Measurements from ENCODE around the gene C2CD2L. TPM values are rescaled to one million over a fixed set of nuclear protein-coding genes. Genes with fewer than 3 reads are reported as not detected.
"Not testable (repeated sequence)": the region's sequence is repeated elsewhere in the genome, so short reads cannot be mapped to it uniquely, and the experiment has no call there.

Gene C2CD2L
- total and polyA plus RNA-seq, 3 experiments from 2014 or later, result 9.9 to 26.5 (median 26.3) TPM

DNA sequence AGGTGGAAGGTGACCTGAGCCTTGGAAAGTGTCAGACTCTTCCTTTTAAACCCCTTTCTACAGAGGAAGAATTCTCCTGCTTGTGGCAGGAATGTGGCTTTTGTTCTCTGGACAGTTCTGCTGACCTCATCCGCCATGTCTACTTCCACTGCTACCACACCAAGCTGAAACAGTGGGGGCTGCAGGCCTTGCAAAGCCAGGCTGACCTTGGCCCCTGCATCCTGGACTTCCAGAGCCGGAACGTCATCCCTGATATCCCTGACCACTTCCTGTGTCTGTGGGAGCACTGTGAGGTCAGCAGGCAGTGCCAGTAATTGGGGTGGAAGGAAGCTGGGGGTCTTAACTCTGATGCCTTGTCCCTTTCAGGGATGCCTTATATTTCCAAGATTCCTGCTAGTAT lies 23.5 kb downstream of the C2CD2L start:
- ChIA-PET CTCF (interaction anchor here (1.1 kb wide), 1 partner anchor 13 kb away, joined by 3 read pairs; no protein-coding TSS in a partner anchor), POLR2A (interaction anchor here (0.6 kb wide), 1 partner anchor 70 kb away, joined by 3 read pairs; no protein-coding TSS in a partner anchor)
- peaks cover 39% of the 10 kb centered on the region for H3K36me3 ChIP-seq (ENCODE audit: insufficient read depth, low read length)
- peaks cover 4 to 21% (median 18%) of the 10 kb centered on the region in 3 donors for H3K4me1 Mint-ChIP-seq
- no peak overlapping the region for H3K4me3 Mint-ChIP-seq
- H3K9me3 ChIP-seq (ENCODE audit: low read length), result no peaks in the 10 kb centered on the region
- H3K4me1 ChIP-seq (ENCODE audit: insufficient read depth, low read length), result peaks cover 6% of the 10 kb centered on the region
- H3K27me3 ChIP-seq (ENCODE audit: insufficient read depth, low read length, poor library complexity, severe bottlenecking), result no peaks in the 10 kb centered on the region
- H3K27ac ChIP-seq (ENCODE audit: low read depth, low read length), result no peak overlapping the region
- no peaks in the 10 kb centered on the region for H3K27me3 Mint-ChIP-seq
- H3K36me3 Mint-ChIP-seq, result peaks cover 14 to 75% (median 22%) of the 10 kb centered on the region in 3 donors
- H3K9me3 Mint-ChIP-seq, result no peaks in the 10 kb centered on the region
- no peak overlapping the region for H3K4me3 ChIP-seq (ENCODE audit: low read length)
- DNase-seq, result no peak
- peak overlapping the region in 1 of 8 donors; percentile 32 for H3K27ac Mint-ChIP-seq

DNA sequence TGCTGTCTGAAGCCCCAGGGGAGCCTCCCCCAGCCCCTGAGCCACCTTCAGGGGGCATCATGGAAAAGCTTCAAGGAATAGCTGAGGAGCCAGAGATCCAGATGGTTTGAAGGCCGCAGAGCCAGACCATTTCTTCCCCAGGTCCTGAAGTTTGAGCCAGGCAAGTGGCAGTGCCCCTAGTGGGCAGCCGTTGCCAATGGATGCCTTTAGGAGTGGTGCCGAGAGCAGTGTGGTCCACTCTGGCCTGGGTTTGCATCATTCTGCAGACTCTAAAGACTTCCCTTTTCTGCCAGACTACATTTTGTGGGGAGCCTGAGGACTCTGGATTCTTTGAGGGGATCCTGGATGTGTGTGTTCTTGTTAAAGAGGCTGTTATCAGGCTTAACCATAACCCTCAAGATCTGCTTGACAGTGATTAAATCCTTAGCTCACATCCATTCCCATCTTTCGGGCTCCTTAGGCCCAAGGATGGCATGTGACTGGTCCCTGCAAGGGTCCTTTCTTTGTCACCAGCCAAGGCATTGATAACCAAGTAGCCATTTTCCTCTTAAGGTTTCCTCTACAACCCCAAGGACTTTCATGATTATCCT lies 27.3 kb downstream of the C2CD2L start:
- peaks cover 0 to 8% (median 6%) of the 10 kb centered on the region in 3 donors for H3K4me1 Mint-ChIP-seq
- no peak for DNase-seq
- ChIA-PET POLR2A (no interaction called here), CTCF (no interaction called here)
- peaks cover 3 to 11% of the 10 kb centered on the region in 2 donors for H3K27me3 Mint-ChIP-seq
- no peaks in the 10 kb centered on the region for H3K9me3 Mint-ChIP-seq
- H3K27ac Mint-ChIP-seq, result peak overlapping the region in 1 of 8 donors; percentile 33
- Histone ChIP-seq H3K27ac (ENCODE audit: low read depth, low read length) (no peak overlapping the region), H3K27me3 (ENCODE audit: insufficient read depth, low read length, poor library complexity, severe bottlenecking) (no peaks in the 10 kb centered on the region), H3K36me3 (ENCODE audit: insufficient read depth, low read length) (peaks cover 39% of the 10 kb centered on the region), H3K4me3 (ENCODE audit: low read length) (no peak overlapping the region), H3K9me3 (ENCODE audit: low read length) (no peaks in the 10 kb centered on the region), H3K4me1 (ENCODE audit: insufficient read depth, low read length) (no peaks in the 10 kb centered on the region)
- H3K36me3 Mint-ChIP-seq, result peaks cover 14 to 55% (median 22%) of the 10 kb centered on the region in 3 donors
- no peak overlapping the region for H3K4me3 Mint-ChIP-seq

DNA sequence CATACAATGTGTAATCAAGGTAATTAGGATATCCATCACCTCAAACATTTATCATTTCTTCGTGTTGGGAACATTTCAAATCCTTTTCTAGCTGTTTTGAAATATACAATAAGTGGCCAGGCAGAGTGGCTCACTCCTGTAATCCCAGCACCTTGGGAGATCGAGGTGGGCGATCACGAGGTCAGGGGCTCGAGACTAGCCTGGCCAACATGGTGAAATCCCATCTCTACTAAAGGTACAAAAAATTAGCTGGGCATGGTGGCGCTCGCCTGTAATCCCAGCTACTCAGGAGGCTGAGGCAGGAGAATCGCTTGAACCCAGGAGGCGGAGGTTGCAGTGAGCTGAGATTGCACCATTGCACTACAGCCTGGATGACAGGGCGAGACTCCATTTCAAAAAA lies 32.1 kb downstream of the C2CD2L start:
- H3K4me1 Mint-ChIP-seq; H3K4me3 ChIP-seq (ENCODE audit: low read length); H3K9me3 Mint-ChIP-seq; H3K36me3 ChIP-seq (ENCODE audit: insufficient read depth, low read length); H3K4me1 ChIP-seq (ENCODE audit: insufficient read depth, low read length); H3K4me3 Mint-ChIP-seq; H3K27me3 ChIP-seq (ENCODE audit: insufficient read depth, low read length, poor library complexity, severe bottlenecking); POLR2A ChIA-PET; H3K27ac ChIP-seq (ENCODE audit: low read depth, low read length); H3K36me3 Mint-ChIP-seq; DNase-seq; H3K27ac Mint-ChIP-seq; H3K9me3 ChIP-seq (ENCODE audit: low read length): not testable (repeated sequence)
- CTCF ChIA-PET, result interaction anchor here (1.9 kb wide), 1 partner anchor 184 kb away, joined by 5 read pairs; no protein-coding TSS in a partner anchor
- peaks cover 12 to 29% of the 10 kb centered on the region in 2 donors for H3K27me3 Mint-ChIP-seq

DNA sequence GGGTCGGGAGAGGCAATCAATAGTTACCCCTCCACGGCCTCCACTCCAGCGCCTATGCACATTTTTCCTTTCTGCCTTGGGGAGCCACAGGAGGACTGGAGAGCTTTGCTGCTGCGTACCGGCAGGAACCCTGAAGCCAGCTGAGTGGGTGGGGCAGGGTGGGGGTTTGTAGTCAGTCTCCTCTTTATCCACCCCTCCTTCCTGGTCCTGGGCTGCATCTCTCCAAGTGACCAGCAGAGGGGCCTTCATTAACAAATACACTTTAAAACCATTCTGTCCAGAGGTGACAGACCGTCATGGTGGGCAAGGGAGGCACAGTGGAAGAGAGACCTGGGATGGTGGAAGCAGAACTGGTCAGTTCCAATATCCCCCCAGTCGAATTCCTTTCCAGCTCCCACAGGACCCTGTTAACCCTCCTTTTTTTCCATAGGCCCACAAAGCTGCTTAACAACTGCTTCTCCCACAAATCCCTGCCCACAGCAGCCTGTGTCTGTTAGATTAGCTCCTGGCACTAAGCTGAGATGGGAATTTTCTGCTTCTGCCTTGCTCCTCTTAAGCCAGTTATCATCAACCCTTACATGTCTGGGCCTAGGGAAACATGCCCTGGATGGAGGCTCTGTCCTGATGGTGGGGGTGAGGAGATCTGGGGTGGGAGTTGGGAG lies 37.8 kb downstream of the C2CD2L start:
- H3K4me3 Mint-ChIP-seq, result no peak overlapping the region
- no peaks in the 10 kb centered on the region for H3K9me3 Mint-ChIP-seq
- H3K36me3 ChIP-seq (ENCODE audit: insufficient read depth, low read length), result no peaks in the 10 kb centered on the region
- no peak overlapping the region for H3K27ac Mint-ChIP-seq
- POLR2A ChIA-PET, result no interaction called here
- peaks cover 6% of the 10 kb centered on the region for H3K4me1 ChIP-seq (ENCODE audit: insufficient read depth, low read length)
- no peak overlapping the region for H3K4me3 ChIP-seq (ENCODE audit: low read length)
- peaks cover 26% of the 10 kb centered on the region for H3K27me3 ChIP-seq (ENCODE audit: insufficient read depth, low read length, poor library complexity, severe bottlenecking)
- no peaks in the 10 kb centered on the region for H3K9me3 ChIP-seq (ENCODE audit: low read length)
- peaks cover 26 to 50% of the 10 kb centered on the region in 2 donors for H3K27me3 Mint-ChIP-seq
- DNase-seq, result no peak
- CTCF ChIA-PET, result no interaction called here
- H3K4me1 Mint-ChIP-seq, result peaks cover 9 to 16% (median 13%) of the 10 kb centered on the region in 3 donors
- H3K36me3 Mint-ChIP-seq, result no peaks in the 10 kb centered on the region
- no peak overlapping the region for H3K27ac ChIP-seq (ENCODE audit: low read depth, low read length)

DNA sequence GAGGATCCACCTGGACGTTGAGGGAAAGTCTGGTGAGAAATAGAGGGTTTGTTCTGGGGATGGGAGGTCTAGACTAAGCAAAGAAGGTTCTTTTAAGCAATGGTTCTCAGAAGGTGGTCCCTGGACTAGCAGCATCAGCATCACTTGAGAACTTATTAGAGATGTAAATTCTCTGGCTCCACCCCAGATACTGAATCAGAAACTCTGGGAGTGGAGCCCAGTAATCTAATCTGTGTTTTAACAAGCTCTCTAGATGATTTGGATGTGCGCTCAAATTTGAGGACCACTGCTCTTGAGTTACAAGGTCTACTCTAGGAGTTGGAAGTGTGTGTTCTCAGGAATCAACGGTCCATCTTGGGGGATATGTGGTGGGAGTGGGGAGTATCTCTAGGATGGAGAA lies 38.4 kb downstream of the C2CD2L start:
- peaks cover 9 to 20% (median 13%) of the 10 kb centered on the region in 3 donors for H3K4me1 Mint-ChIP-seq
- H3K4me3 Mint-ChIP-seq, result peak overlapping the region in 1 of 7 donors; percentile 17
- Histone ChIP-seq H3K27ac (ENCODE audit: low read depth, low read length) (no peak overlapping the region), H3K9me3 (ENCODE audit: low read length) (no peaks in the 10 kb centered on the region), H3K4me3 (ENCODE audit: low read length) (no peak overlapping the region), H3K4me1 (ENCODE audit: insufficient read depth, low read length) (peaks cover 6% of the 10 kb centered on the region), H3K27me3 (ENCODE audit: insufficient read depth, low read length, poor library complexity, severe bottlenecking) (peaks cover 32% of the 10 kb centered on the region), H3K36me3 (ENCODE audit: insufficient read depth, low read length) (no peaks in the 10 kb centered on the region)
- no peak overlapping the region for H3K27ac Mint-ChIP-seq
- ChIA-PET POLR2A (no interaction called here), CTCF (no interaction called here)
- H3K36me3 Mint-ChIP-seq, result no peaks in the 10 kb centered on the region
- DNase-seq, result no peak
- peaks cover 28 to 53% of the 10 kb centered on the region in 2 donors for H3K27me3 Mint-ChIP-seq
- H3K9me3 Mint-ChIP-seq, result no peaks in the 10 kb centered on the region

DNA sequence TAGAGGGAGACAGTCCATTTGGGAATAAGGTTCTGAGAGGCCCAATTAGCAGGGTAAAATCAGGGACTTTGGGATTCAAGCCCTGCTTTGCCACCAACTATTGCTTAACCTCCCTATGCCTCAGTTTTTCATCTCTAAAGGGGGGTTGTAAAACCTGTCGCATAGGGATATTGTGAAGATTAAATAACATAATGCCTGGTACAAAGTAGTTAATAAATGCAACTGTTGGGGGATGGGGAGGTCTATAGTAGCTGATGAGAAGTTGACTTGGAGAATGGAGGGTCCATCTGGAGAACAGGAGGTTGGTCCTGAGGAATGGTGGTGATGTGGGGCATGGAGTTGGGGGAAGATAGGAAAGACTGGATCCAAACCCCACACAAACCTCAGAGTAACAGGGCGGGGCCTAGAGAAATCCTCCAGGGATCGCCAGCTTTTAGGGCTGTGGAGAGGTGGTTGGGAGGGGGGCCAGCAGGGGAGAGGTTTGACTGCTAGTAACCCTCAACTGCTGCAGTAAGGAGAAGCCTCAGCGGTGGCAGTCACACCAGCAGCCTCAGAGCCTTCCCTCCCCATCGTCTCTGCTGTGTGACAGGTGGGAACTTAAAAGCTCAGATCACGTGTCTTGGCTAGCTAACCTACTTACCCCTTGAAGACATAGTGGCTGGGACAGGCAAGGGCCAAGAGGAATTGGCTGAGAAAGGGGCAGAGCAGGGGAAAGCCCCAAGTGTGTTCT lies 40.6 kb downstream of the C2CD2L start:
- H3K4me3 ChIP-seq (ENCODE audit: low read length), result no peak overlapping the region
- Mint-ChIP-seq H3K36me3 (no peaks in the 10 kb centered on the region), H3K27ac (peak overlapping the region in 2 of 8 donors; percentile 0 to 25), H3K9me3 (no peaks in the 10 kb centered on the region), H3K4me3 (peak overlapping the region; percentile 14 to 90 (median 76)), H3K4me1 (peaks cover 9 to 20% (median 13%) of the 10 kb centered on the region in 3 donors), H3K27me3 (peaks cover 27 to 51% of the 10 kb centered on the region in 2 donors)
- H3K36me3 ChIP-seq (ENCODE audit: insufficient read depth, low read length), result no peaks in the 10 kb centered on the region
- ChIA-PET POLR2A (no interaction called here), CTCF (interaction anchor here (0.6 to 1.5 kb wide), 3 partner anchors 10 to 465 kb away, joined by 3 to 5 read pairs (median 3); partner anchors contain the start of gene NLRX1)
- peaks cover 30% of the 10 kb centered on the region for H3K27me3 ChIP-seq (ENCODE audit: insufficient read depth, low read length, poor library complexity, severe bottlenecking)
- no peak overlapping the region for H3K27ac ChIP-seq (ENCODE audit: low read depth, low read length)
- H3K9me3 ChIP-seq (ENCODE audit: low read length), result no peaks in the 10 kb centered on the region
- DNase-seq, result peak in 2 of 5 donors; percentile 9 to 14
- H3K4me1 ChIP-seq (ENCODE audit: insufficient read depth, low read length), result peaks cover 6% of the 10 kb centered on the region

DNA sequence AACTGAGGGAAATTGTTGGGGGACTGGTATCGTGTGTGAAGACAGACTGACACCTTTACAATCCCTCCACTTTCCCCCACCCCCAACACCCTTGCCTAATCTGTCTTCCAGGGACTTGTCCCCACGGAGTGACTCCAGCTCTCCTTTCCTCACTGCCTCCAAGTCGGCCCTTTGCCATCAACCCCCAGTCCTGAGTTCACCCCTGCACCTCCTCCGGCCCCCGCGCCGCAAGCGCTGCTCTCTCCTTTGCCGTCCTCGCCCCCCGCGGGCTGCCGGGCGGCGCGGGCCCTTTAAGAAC lies 41.5 kb downstream of the C2CD2L start:
- Histone ChIP-seq H3K36me3 (ENCODE audit: insufficient read depth, low read length) (no peaks in the 10 kb centered on the region), H3K4me1 (ENCODE audit: insufficient read depth, low read length) (peaks cover 6% of the 10 kb centered on the region), H3K9me3 (ENCODE audit: low read length) (no peaks in the 10 kb centered on the region), H3K27me3 (ENCODE audit: insufficient read depth, low read length, poor library complexity, severe bottlenecking) (peaks cover 27% of the 10 kb centered on the region), H3K27ac (ENCODE audit: low read depth, low read length) (no peak overlapping the region), H3K4me3 (ENCODE audit: low read length) (peak overlapping the region; percentile 46)
- H3K27me3 Mint-ChIP-seq, result peaks cover 32 to 53% of the 10 kb centered on the region in 2 donors
- H3K9me3 Mint-ChIP-seq, result no peaks in the 10 kb centered on the region
- H3K4me1 Mint-ChIP-seq, result peaks cover 9 to 20% (median 13%) of the 10 kb centered on the region in 3 donors
- CTCF ChIA-PET, result interaction anchor here (1.0 to 1.5 kb wide), 2 partner anchors 9 to 21 kb away, joined by 3 to 5 read pairs; no protein-coding TSS in a partner anchor
- no peak for DNase-seq
- no peaks in the 10 kb centered on the region for H3K36me3 Mint-ChIP-seq
- POLR2A ChIA-PET, result interaction anchor here (0.6 kb wide), 1 partner anchor 52 kb away, joined by 3 read pairs; no protein-coding TSS in a partner anchor
- H3K27ac Mint-ChIP-seq, result peak overlapping the region in 2 of 8 donors; percentile 17 to 43
- peak overlapping the region; percentile 11 to 90 (median 76) for H3K4me3 Mint-ChIP-seq

Measured in CD8-positive, alpha-beta memory T cell (primary cell).